WTC11 (cell line): ENCODE measurements around the gene OR2A2.

Experiments
- CTCF ChIP-seq: fragments of 200-600 bp; IDR thresholded peaks from 2 replicates; pipeline ENCODE4 v1.8.0; 2022; ENCODE audit warnings: antibody characterized with exemption
- GRHL2 ChIP-seq: fragments of 250-450 bp; sonication (Bioruptor Pico); IDR thresholded peaks from 2 replicates; pipeline ENCODE4 v1.8.0; 2022; ENCODE audit warnings: mild to moderate bottlenecking, moderate library complexity; ENCODE audit not compliant: insufficient replicate concordance, severe bottlenecking
- SMAD4 ChIP-seq: sonication (generic); formaldehyde crosslinking; IDR thresholded peaks from 2 replicates; pipeline ENCODE4 v1.8.0; 2022; ENCODE audit warnings: mild to moderate bottlenecking, missing genetic modification reagents
- ZNF416 ChIP-seq: fragments of 250-450 bp; sonication (Bioruptor Pico); IDR thresholded peaks from 2 replicates; pipeline ENCODE4 v1.9.0; 2021; ENCODE audit warnings: mild to moderate bottlenecking, inconsistent platforms
- TF ChIP-seq, protein P1 (sequence below): sonication (generic); formaldehyde crosslinking; IDR thresholded peaks from 2 replicates; pipeline ENCODE4 v1.8.1; 2023; ENCODE audit warnings: mild to moderate bottlenecking, moderate library complexity, missing genetic modification reagents

DNA sequence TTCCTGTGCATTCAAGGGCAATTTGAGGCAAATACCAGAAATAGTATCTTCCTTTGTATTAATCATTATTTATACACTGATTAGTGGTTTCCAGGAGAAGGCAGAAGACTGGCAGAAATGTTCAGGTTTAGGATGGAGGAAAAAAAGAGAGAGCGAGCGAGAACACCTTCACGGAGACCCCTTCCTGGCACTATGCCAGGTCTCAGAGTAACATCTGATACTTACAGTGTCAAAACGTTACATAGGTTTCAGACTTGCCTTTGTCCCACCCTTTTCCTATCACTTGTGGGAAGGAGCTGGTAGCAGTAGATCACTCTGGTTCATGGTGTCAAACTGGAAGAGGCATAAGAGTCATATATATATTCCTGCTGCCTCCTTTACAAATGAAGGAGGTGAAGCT, 22.7 kb upstream of the OR2A2 start:
- TF ChIP-seq CTCF (no peak), ZNF416 (CRISPR knock-in tag) (no peak), SMAD4 (CRISPR knock-in tag) (no peak), GRHL2 (CRISPR knock-in tag) (no peak)
- TF ChIP-seq, protein P1, sequence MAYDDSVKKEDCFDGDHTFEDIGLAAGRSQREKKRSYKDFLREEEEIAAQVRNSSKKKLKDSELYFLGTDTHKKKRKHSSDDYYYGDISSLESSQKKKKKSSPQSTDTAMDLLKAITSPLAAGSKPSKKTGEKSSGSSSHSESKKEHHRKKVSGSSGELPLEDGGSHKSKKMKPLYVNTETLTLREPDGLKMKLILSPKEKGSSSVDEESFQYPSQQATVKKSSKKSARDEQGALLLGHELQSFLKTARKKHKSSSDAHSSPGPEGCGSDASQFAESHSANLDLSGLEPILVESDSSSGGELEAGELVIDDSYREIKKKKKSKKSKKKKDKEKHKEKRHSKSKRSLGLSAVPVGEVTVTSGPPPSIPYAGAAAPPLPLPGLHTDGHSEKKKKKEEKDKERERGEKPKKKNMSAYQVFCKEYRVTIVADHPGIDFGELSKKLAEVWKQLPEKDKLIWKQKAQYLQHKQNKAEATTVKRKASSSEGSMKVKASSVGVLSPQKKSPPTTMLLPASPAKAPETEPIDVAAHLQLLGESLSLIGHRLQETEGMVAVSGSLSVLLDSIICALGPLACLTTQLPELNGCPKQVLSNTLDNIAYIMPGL (CRISPR knock-in tag): no peak
